ENCODE measurements around the gene PKNOX2. TPM values are rescaled to one million over a fixed set of nuclear protein-coding genes. Genes with fewer than 3 reads are reported as not detected.

The PKNOX2 gene
- total RNA-seq, 3 donors from 2014 or later (not counting 1 experiment from before 2014, with no cell fraction given) = not detected

DNA sequence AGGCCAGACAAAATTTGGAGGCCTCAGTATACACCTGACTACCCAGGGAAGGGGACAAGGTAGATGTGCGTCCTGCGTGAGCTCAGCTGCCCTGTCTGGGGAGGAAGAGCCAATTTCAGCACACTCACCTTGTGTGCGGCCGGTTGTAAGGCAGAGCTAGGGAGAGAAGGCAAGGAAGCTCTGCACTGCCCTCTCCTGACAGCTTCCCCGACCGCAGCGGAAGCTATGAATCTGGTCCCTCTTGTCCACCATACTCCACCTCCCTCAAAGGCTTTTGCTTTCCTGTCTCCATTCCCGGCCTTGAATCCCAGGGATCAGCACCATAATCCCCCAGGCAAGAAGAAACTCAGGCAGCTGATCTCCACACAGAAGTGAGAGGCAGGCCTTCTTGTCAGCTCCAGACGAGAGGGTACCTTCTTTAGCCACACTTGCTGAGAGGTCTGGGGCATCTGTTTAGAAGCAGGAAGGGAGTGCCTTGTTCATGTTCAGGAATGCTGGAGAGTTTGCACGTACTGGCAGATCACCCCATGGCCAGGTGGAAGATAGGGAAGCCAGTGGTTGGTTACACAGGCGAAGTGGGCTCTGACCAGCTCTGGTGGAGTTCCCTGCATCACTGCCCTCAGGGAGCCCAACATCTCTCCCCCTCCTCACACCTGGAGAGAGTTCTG, 269.0 kb downstream of the PKNOX2 start:
- H3K27ac ChIP-seq (ENCODE audit: low read length) = no peak overlapping the region
- H3K27me3 ChIP-seq (ENCODE audit: control insufficient read depth, insufficient read depth, low read length) = no peaks in the 10 kb centered on the region
- TF ChIP-seq, protein P1, sequence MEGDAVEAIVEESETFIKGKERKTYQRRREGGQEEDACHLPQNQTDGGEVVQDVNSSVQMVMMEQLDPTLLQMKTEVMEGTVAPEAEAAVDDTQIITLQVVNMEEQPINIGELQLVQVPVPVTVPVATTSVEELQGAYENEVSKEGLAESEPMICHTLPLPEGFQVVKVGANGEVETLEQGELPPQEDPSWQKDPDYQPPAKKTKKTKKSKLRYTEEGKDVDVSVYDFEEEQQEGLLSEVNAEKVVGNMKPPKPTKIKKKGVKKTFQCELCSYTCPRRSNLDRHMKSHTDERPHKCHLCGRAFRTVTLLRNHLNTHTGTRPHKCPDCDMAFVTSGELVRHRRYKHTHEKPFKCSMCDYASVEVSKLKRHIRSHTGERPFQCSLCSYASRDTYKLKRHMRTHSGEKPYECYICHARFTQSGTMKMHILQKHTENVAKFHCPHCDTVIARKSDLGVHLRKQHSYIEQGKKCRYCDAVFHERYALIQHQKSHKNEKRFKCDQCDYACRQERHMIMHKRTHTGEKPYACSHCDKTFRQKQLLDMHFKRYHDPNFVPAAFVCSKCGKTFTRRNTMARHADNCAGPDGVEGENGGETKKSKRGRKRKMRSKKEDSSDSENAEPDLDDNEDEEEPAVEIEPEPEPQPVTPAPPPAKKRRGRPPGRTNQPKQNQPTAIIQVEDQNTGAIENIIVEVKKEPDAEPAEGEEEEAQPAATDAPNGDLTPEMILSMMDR (IDR thresholded peaks at IDR 0.05) = no peak
- DNase-seq (peak in 1 of 2 donors; percentile 20), ATAC-seq (peak in 1 of 3 donors; percentile 58)
- Mint-ChIP-seq H3K9me3 (no peaks in the 10 kb centered on the region), H3K27ac (peak overlapping the region in 1 of 2 donors; percentile 21), H3K4me3 (no peak overlapping the region), H3K27me3 (ENCODE audit: low read depth in 2 of 2) (peaks cover 0 to 5% of the 10 kb centered on the region in 2 donors), H3K36me3 (no peaks in the 10 kb centered on the region), H3K4me1 (peaks cover 6 to 13% of the 10 kb centered on the region in 2 donors)
- intact Hi-C loops (cut with micrococcal nuclease) = no loop called here
- no peaks in the 10 kb centered on the region for H3K4me1 ChIP-seq (ENCODE audit: control insufficient read depth, insufficient read depth, low read length)
- H3K4me3 ChIP-seq (ENCODE audit: low read length) = no peak overlapping the region
- WGBS (ENCODE audit: insufficient coverage) = 18% methylated on average over 10 of the region's 11 CpGs
- H3K36me3 ChIP-seq (ENCODE audit: control insufficient read depth, insufficient read depth, low read length) = no peaks in the 10 kb centered on the region
- H3K9me3 ChIP-seq (ENCODE audit: control insufficient read depth, insufficient read depth, low read length) = no peaks in the 10 kb centered on the region

DNA sequence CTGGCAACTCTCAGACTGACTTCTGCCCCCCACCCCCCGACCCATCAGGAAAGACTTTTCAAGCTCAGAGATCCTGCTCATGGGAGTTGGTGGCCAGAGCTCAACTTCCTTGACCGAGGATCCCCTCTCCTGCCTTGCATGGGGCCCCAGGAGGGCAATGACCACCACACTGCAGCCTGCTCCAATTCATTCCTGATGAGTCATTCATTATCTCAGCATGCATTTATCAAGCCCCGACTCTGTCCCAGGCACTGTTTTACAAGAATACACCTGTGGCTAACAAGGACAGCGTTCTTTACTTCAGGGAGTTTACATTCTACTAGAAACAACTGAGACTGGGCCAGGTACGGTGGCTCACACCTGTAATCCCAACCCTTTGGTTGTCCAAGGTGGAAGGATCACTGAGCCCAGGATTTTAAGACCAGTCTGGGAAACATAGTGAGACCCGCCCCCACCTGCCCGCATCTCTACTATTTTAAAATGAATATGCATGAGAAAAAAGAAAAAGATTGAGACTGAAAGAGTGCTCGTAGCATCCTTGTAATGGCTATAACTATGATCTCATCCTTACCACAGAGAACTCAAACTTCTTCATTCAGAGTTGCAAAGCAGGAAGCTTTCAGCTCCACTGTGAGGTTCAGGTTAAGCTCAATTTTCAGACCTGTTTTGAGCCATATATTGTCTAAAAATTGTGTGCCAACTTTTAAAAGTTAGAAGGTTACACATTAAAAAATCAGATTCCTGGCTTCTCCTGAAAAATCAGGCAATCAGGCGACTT, 271.1 kb downstream of the PKNOX2 start:
- Histone ChIP-seq H3K4me3 (ENCODE audit: low read length) (no peak overlapping the region), H3K27me3 (ENCODE audit: control insufficient read depth, insufficient read depth, low read length) (no peaks in the 10 kb centered on the region), H3K9me3 (ENCODE audit: control insufficient read depth, insufficient read depth, low read length) (no peaks in the 10 kb centered on the region), H3K4me1 (ENCODE audit: control insufficient read depth, insufficient read depth, low read length) (no peaks in the 10 kb centered on the region), H3K36me3 (ENCODE audit: control insufficient read depth, insufficient read depth, low read length) (no peaks in the 10 kb centered on the region), H3K27ac (ENCODE audit: low read length) (no peak overlapping the region)
- Mint-ChIP-seq H3K4me1 (peaks cover 6 to 8% of the 10 kb centered on the region in 2 donors), H3K9me3 (no peaks in the 10 kb centered on the region), H3K36me3 (no peaks in the 10 kb centered on the region), H3K4me3 (no peak overlapping the region), H3K27me3 (ENCODE audit: low read depth in 2 of 2) (peaks cover 0 to 5% of the 10 kb centered on the region in 2 donors), H3K27ac (no peak overlapping the region)
- WGBS (ENCODE audit: insufficient coverage) = 69% methylated on average over 7 of the region's 9 CpGs
- DNase-seq = no peak
- intact Hi-C loops (cut with micrococcal nuclease) = no loop called here
- ATAC-seq = no peak
- TF ChIP-seq, protein P1 (IDR thresholded peaks at IDR 0.05) = no peak

DNA sequence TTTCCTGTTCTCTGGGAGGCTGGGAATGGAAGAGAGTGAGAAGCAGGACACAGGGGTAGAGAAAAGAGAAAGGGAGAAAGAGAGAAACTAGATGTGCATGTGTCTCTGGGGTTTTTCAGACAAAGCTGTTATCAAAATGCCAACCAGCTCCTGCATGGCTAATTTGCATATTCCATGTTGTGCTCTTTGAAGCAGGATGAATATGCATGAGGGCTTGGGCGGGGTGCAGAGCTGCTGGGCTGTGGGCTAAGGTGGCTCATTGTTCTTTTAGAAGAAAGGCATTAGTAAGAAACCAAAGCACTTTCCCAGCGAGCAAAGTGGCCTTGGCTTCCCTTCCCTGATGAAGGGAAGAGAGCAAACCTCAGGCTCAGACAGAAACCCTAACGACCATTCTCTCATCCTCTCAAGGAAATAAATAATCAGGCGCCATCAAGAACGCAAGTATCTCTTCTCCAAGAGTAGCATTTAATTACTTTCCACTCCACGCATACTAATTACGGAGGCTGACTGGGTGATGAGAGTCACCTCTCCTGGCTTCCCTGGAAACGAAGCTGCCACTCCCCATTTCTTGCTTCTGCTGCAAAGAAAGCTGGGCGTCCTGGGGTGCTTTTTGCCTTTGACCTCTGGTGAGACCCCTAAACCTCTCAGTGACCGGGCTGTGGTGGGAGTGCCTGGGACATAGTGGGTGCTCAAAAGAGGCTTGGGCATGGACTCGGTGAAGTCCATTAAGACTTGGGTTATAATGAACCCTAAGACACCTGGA, 277.3 kb downstream of the PKNOX2 start:
- H3K9me3 Mint-ChIP-seq = no peaks in the 10 kb centered on the region
- 69% methylated on average over 11 of the region's 11 CpGs for WGBS (ENCODE audit: insufficient coverage)
- TF ChIP-seq, protein P1 (IDR thresholded peaks at IDR 0.05) = no peak
- H3K4me1 Mint-ChIP-seq = no peaks in the 10 kb centered on the region
- no peak overlapping the region for H3K27ac ChIP-seq (ENCODE audit: low read length)
- no peaks in the 10 kb centered on the region for H3K27me3 ChIP-seq (ENCODE audit: control insufficient read depth, insufficient read depth, low read length)
- H3K9me3 ChIP-seq (ENCODE audit: control insufficient read depth, insufficient read depth, low read length) = no peaks in the 10 kb centered on the region
- no peak for DNase-seq
- H3K36me3 Mint-ChIP-seq = peaks cover 5% of the 10 kb centered on the region
- H3K4me1 ChIP-seq (ENCODE audit: control insufficient read depth, insufficient read depth, low read length) = no peaks in the 10 kb centered on the region
- peaks cover 5% of the 10 kb centered on the region for H3K36me3 ChIP-seq (ENCODE audit: control insufficient read depth, insufficient read depth, low read length)
- no peak overlapping the region for H3K27ac Mint-ChIP-seq
- intact Hi-C loops (cut with micrococcal nuclease) = no loop called here
- no peak overlapping the region for H3K4me3 Mint-ChIP-seq
- ATAC-seq = no peak
- H3K27me3 Mint-ChIP-seq (ENCODE audit: low read depth in 2 of 2) = peaks cover 0 to 7% of the 10 kb centered on the region in 2 donors
- H3K4me3 ChIP-seq (ENCODE audit: low read length) = no peak overlapping the region

All from natural killer cell (primary cell).